Activated CD8-positive, alpha-beta memory T cell treated with anti-CD3 and anti-CD28 coated beads, Interleukin-2, amount 50 U/mL, for 48 hours (primary cell): ENCODE results near the gene DLG2.
"Not testable (repeated sequence)": the region's sequence is repeated elsewhere in the genome, so short reads cannot be mapped to it uniquely, and the experiment has no call there.

Experiments used
- DNase-seq: peaks from one replicate; pipeline ENCODE4 v3.0.0-alpha.2; 2020

Gene DLG2

GRCh38 chr11:85184721-85185120 is 442.4 kb downstream of the DLG2 start:
- DNase-seq = no peak

DNA sequence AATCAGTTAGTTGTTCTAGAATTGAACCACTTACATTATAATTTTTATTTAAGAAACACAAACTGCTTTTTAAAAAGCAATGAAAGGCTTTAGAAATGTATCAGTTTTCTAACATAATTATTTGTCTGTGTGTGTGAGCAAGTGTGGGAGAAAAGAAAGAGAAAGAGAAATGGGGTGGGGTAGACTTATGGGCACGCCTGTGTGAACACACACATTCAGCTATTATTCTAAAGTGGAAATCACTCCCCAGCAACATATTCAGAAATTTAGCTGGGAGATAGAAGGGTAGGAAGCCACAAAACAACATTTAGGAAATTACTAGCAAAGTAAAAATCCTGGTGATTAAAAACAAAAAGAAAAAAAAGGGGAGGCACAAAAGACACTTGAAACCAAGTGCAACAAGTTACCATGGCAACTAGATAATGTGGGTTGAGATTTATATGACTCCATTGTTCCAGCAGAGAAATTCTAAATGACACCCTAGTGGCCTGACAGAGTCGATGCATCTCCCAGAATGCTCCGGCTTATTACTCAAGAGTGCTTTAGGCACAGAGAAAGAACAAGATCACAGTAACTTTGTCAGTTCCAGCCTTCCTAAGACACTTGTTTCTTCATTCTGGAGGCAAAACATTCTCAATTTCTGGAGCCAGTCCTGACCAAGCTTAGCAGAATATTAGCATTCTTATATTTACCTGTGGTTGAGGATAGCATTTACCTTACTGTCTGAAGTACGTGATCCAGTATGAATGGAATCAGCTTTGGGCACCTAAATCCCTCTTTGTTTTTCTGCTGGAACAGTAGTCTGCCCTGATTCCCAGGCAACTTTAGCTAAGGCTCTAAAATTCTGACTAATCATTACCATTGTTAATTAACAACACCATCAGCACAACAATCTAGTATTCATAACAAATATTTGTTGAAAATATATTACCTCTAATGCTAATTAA is 444.4 kb downstream of the DLG2 start:
- no peak for DNase-seq

GRCh38 chr11:85180528-85180927 is 446.6 kb downstream of the DLG2 start:
- DNase-seq = no peak

- no peak for DNase-seq
These were observed 455.4 kb downstream of the DLG2 start for GRCh38 chr11:85171648-85172257.

GRCh38 chr11:85170184-85170583 is 457.0 kb downstream of the DLG2 start:
- no peak for DNase-seq

DNA sequence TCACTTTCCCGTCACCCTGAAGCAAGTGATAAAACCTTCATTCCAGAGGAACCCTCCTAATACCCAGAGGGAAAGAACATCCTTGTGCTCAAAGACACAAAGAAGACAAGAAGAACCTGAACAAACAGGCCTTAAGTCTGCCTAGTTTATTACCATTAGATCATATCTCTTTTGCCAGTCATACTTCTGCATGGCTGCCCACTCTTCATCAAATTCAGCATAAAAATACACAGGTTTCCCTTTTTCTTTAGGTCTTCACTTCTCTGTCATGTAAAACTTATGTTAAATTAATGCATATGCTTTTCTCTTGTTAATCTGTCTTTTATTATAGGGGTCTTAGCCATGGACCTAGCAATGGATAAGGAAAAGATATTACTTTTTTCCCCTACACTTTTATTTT is 459.7 kb downstream of the DLG2 start:
- no peak for DNase-seq

DNA sequence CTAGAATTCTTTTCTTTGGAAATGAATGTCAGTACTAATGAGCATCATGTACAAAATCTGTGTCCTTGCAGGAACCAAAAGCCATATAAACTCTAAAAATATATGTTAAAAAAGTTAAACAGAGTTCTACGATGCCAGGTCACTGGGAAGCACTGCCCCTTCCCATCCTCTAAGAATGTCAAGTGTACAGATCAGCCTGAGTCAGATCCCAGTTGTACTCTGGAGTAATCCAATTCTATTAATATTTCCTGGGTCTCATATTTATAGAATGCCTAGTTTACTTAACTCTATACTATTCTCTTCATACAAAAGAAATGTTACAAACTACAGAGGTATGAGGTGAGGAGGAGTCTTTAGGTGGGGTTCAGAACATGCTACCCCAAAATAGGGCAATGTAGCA is 460.1 kb downstream of the DLG2 start:
- no peak for DNase-seq

DNA sequence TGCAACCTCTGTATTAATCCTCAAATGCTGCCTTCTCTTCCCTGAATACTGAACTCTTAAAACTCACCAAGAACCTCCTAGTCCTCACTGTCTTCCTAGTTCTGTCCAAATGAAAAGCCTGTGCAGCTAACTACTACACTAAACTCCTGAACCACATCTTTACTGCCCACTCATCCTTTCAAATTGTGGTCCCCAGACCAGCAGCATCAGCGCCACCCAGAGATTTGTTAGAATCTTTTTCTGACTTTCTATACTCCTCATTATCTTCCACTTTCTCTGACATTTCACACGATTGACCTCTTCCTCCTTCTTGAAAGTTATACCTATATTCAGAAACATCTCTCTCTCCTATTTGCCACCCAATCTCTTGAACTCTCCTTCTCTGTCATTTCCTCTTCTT is 461.3 kb downstream of the DLG2 start:
- DNase-seq = no peak

- DNase-seq = no peak
These were observed 462.4 kb downstream of the DLG2 start for GRCh38 chr11:85164743-85165142.

- DNase-seq = no peak
These were observed 472.9 kb downstream of the DLG2 start for GRCh38 chr11:85154294-85154693.

- DNase-seq = no peak
These were observed 489.5 kb downstream of the DLG2 start for GRCh38 chr11:85137597-85137996.

- no peak for DNase-seq
These were observed 493.5 kb downstream of the DLG2 start for GRCh38 chr11:85133636-85134035.

DNA sequence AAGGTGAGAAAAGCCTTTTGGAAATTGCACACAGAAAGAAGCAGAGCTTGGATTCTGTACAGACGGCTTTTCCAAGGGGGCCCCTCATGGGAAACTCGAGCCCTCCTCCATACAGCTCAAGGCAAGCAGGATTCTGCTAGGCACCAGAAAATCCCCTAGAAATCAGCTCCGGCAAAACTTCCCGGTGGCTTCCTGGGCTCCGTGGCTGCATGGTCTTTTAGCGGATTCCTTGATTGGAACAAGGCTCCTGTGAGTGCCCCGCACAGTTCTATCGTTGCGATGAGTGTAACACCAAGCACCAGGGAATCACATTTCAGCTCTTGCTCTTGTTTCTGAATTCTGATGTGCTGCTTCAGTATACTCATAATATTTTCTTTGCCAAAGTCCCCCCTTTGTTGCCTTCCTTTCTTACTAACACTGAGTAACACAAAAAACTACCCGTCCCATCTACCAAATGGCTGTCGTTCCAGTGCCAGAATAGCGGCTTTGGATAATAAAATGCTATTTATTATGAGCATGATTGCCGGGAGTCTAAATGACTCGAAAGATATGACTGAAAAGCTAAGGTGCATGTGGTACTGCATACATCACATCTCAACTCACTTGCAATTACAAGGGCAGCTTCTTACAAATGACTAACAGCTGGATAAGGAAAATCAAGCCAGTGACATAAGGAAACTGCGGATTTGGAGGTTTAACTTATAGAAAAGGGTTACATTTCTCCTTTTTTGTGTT is 494.1 kb downstream of the DLG2 start:
- DNase-seq = no peak

GRCh38 chr11:85127349-85127748 is 499.8 kb downstream of the DLG2 start:
- DNase-seq = no peak

GRCh38 chr11:85123752-85124231 is 503.4 kb downstream of the DLG2 start:
- DNase-seq = no peak

GRCh38 chr11:85118151-85118550 is 509.0 kb downstream of the DLG2 start:
- no peak for DNase-seq

DNA sequence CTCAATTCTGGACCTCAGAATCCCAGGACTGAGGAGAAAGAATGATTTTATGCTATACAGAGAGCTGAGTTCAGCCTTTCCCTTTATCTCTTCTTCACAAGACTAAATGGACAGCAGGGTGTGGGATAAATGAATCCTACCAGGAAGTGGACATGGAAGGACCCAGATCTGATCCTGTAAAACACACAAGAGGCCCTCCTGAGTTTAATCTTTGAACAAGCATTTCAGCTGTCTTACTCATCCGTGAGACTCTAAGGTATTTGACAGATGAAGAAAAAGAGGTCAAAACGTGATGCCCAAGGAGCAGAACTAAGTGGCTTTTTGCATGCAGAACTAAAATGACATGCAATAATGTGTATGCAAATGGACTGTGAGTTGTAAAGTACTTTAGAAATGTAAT is 511.3 kb downstream of the DLG2 start:
- no peak for DNase-seq

DNA sequence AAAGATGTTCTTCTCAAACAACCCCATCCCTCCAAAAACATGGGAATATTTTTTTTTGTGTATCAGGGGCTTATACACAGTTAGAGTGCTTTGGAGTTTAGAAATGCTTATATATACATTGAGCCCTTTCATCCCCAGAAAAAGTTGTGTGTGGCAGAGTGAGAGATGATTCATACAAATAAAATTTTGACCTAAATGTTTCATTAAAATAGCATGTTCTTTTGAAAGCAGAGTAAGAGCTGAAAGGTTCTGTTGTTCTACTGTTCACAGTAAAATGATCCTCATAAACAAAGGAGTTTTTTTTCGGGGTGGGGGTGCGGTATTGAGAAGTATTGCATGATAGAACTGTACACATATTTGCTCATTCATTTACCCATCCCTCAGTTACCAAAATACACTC is 512.4 kb downstream of the DLG2 start:
- no peak for DNase-seq

DNA sequence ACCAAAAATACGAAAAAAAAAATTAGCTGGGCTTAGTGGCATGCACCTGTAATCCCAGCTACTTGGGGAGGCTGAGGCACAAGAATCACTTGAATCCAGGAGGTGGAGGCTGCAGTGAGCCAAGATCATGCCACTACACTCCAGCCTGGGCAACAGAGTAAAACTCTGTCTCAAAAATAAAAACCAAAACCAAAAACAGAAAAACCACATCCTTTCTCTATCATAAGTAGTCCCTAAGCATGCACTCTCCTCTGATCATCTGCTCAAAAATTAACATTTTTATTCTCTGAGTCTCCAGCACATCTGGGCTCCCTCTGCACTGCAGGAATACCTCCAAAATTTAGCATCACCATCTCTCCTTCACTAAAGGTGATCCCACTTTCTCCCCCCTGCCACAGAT is 516.9 kb downstream of the DLG2 start:
- not testable (repeated sequence) for DNase-seq

GRCh38 chr11:85109141-85109540 is 518.0 kb downstream of the DLG2 start:
- no peak for DNase-seq

DNA sequence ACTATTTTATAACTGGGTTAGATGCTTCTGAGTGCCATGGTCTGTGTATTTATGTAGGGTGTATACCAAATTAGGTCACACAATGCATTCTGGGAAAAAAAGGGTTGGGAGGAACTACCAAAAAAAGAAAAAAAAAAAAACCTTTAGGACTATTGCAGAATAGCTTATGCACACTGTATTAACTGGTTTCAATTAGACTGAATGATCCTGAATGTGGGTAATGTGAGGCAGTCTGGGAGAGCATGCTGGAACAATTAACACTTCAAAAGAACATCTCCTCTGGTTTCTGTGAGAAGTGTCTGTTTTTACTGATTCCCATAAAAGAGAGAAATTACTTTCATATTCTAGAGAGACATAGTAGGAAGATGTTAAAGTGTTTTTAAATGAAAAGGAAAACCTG is 521.3 kb downstream of the DLG2 start:
- DNase-seq = no peak

GRCh38 chr11:85099522-85099921 is 527.6 kb downstream of the DLG2 start:
- DNase-seq = no peak

GRCh38 chr11:85098996-85099395 is 528.1 kb downstream of the DLG2 start:
- DNase-seq = no peak

- no peak for DNase-seq
These were observed 530.2 kb downstream of the DLG2 start for GRCh38 chr11:85096939-85097338.
